Measurements from ENCODE around the gene GALE. TPM values are rescaled to one million over a fixed set of nuclear protein-coding genes. Genes with fewer than 3 reads are reported as not detected.

The GALE gene
- total and polyA plus RNA-seq, 2 donors (not counting 1 experiment from before 2014, with no cell fraction given) = 11.9 to 16.0 TPM

DNA sequence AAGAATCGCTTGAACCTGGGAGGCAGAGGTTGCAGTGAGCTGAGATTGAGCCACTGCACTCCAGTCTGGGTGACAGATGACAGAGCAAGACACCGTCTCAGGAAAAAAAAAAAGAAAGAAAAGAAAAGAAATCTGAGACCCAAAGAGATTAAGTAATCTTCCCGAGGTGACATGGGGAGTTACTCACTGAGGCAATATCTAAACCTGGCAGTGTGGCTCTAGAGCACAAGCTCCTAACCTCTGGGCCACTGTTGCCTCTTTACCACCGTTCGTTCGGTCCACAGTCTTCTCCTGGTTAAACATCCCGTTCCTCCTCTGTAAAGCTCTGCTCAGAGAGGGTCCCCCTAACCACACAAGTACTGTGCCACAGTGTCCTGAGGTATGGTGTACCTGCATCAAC is 23.2 kb upstream of the GALE start:
- H3K27ac ChIP-seq (ENCODE audit: insufficient read depth, low read length) = no peak overlapping the region
- H3K4me3 ChIP-seq (replicated peaks in 1 of 4; ENCODE audit: control extremely low read depth in 1 of 4, insufficient read depth in 1 of 4, low read depth in 3 of 4, low read length in 4 of 4) = peak overlapping the region; percentile 97 to 99 (median 98)
- H3K27me3 ChIP-seq (ENCODE audit: control insufficient read depth, insufficient read depth, low read length) = no peaks in the 10 kb centered on the region
- H3K4me2 ChIP-seq (ENCODE audit: extremely low read depth, insufficient read depth, low read length) = peak overlapping the region; percentile 97
- no peak overlapping the region for H3K9ac ChIP-seq (ENCODE audit: insufficient read depth, low read length)
- no peaks in the 10 kb centered on the region for H3K9me3 ChIP-seq (ENCODE audit: control insufficient read depth, insufficient read depth, low read depth, low read length)
- H4K20me1 ChIP-seq (ENCODE audit: control insufficient read depth, extremely low read depth, insufficient read depth, low read length) = no peaks in the 10 kb centered on the region
- H3K36me3 ChIP-seq (ENCODE audit: control insufficient read depth, insufficient read depth, low read length) = no peaks in the 10 kb centered on the region
- peaks cover 11% of the 10 kb centered on the region for H3K79me2 ChIP-seq (ENCODE audit: control insufficient read depth, insufficient read depth, low read length)
- no peak for TF ChIP-seq EZH2 (IDR thresholded peaks at IDR 0.05; ENCODE audit: low read length, missing control alignments)
- TF ChIP-seq, protein P1, sequence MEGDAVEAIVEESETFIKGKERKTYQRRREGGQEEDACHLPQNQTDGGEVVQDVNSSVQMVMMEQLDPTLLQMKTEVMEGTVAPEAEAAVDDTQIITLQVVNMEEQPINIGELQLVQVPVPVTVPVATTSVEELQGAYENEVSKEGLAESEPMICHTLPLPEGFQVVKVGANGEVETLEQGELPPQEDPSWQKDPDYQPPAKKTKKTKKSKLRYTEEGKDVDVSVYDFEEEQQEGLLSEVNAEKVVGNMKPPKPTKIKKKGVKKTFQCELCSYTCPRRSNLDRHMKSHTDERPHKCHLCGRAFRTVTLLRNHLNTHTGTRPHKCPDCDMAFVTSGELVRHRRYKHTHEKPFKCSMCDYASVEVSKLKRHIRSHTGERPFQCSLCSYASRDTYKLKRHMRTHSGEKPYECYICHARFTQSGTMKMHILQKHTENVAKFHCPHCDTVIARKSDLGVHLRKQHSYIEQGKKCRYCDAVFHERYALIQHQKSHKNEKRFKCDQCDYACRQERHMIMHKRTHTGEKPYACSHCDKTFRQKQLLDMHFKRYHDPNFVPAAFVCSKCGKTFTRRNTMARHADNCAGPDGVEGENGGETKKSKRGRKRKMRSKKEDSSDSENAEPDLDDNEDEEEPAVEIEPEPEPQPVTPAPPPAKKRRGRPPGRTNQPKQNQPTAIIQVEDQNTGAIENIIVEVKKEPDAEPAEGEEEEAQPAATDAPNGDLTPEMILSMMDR (conservative IDR thresholded peaks at IDR 0.05 in 1 of 2, IDR thresholded peaks at IDR 0.05 in 1 of 2; ENCODE audit: low read depth in 1 of 2, low read length in 2 of 2) = no peak
- H3K4me1 ChIP-seq (ENCODE audit: control insufficient read depth, extremely low read depth, insufficient read depth, low read length) = peaks cover 4% of the 10 kb centered on the region
- no peak for DNase-seq (ENCODE audit: low read depth in 2 of 2)
- no peak overlapping the region for H2AFZ ChIP-seq (ENCODE audit: low read length)

DNA sequence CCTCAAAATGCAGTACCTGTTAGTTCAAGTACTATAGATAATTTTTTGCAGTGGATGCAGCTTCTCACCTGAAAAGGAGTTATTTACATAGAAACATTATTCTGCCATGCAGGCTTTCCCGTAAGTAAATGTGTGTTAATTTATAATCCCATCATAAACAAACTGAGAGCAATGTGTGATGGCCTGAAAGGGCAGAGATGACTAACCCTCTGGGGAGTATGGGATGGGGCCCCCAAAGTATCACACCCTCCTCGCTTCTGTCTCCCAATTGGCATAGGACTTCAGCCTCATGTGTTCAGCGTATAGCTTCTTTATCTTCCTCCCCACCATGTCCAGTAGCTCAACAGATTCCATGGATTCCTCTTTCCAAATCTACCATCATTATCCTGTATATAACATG is 17.1 kb upstream of the GALE start:
- no peaks in the 10 kb centered on the region for H3K9me3 ChIP-seq (ENCODE audit: control insufficient read depth, insufficient read depth, low read depth, low read length)
- no peaks in the 10 kb centered on the region for H3K27me3 ChIP-seq (ENCODE audit: control insufficient read depth, insufficient read depth, low read length)
- H3K36me3 ChIP-seq (ENCODE audit: control insufficient read depth, insufficient read depth, low read length) = peaks cover 8% of the 10 kb centered on the region
- H2AFZ ChIP-seq (ENCODE audit: low read length) = no peak overlapping the region
- H3K79me2 ChIP-seq (ENCODE audit: control insufficient read depth, insufficient read depth, low read length) = no peaks in the 10 kb centered on the region
- no peak overlapping the region for H3K27ac ChIP-seq (ENCODE audit: insufficient read depth, low read length)
- no peak overlapping the region for H3K4me3 ChIP-seq (replicated peaks in 1 of 4; ENCODE audit: control extremely low read depth in 1 of 4, insufficient read depth in 1 of 4, low read depth in 3 of 4, low read length in 4 of 4)
- no peak for TF ChIP-seq EZH2 (IDR thresholded peaks at IDR 0.05; ENCODE audit: low read length, missing control alignments)
- TF ChIP-seq, protein P1 (conservative IDR thresholded peaks at IDR 0.05 in 1 of 2, IDR thresholded peaks at IDR 0.05 in 1 of 2; ENCODE audit: low read depth in 1 of 2, low read length in 2 of 2) = no peak
- H3K9ac ChIP-seq (ENCODE audit: insufficient read depth, low read length) = no peak overlapping the region
- DNase-seq (ENCODE audit: low read depth in 2 of 2) = no peak
- no peak overlapping the region for H3K4me2 ChIP-seq (ENCODE audit: extremely low read depth, insufficient read depth, low read length)
- no peaks in the 10 kb centered on the region for H3K4me1 ChIP-seq (ENCODE audit: control insufficient read depth, extremely low read depth, insufficient read depth, low read length)
- no peaks in the 10 kb centered on the region for H4K20me1 ChIP-seq (ENCODE audit: control insufficient read depth, extremely low read depth, insufficient read depth, low read length)

DNA sequence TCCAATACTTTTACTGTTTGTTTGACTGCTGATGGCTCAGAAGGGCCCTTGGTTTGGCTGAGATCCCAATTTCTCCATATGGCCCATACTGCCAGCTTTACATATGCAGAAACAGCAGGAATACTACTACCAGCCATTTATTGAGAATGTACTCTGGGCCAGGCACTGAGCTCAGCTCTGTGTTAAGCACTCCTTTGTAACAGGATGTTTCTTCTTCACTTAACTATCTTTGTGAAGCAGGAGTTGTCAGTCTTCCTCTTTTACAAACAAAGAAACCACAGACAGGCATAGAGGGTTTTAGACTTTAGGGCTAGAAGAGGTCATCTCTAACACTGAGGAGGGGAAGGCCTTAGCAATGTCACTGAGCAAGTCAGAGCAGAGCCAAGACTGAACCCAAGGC is 16.4 kb upstream of the GALE start:
- no peak for DNase-seq (ENCODE audit: low read depth in 2 of 2)
- Histone ChIP-seq H3K9ac (ENCODE audit: insufficient read depth, low read length) (no peak overlapping the region), H3K27me3 (ENCODE audit: control insufficient read depth, insufficient read depth, low read length) (no peaks in the 10 kb centered on the region), H3K4me2 (ENCODE audit: extremely low read depth, insufficient read depth, low read length) (no peak overlapping the region), H3K4me1 (ENCODE audit: control insufficient read depth, extremely low read depth, insufficient read depth, low read length) (no peaks in the 10 kb centered on the region), H3K9me3 (ENCODE audit: control insufficient read depth, insufficient read depth, low read depth, low read length) (no peaks in the 10 kb centered on the region), H3K4me3 (replicated peaks in 1 of 4; ENCODE audit: control extremely low read depth in 1 of 4, insufficient read depth in 1 of 4, low read depth in 3 of 4, low read length in 4 of 4) (no peak overlapping the region), H3K79me2 (ENCODE audit: control insufficient read depth, insufficient read depth, low read length) (no peaks in the 10 kb centered on the region), H2AFZ (ENCODE audit: low read length) (no peak overlapping the region), H4K20me1 (ENCODE audit: control insufficient read depth, extremely low read depth, insufficient read depth, low read length) (no peaks in the 10 kb centered on the region), H3K36me3 (ENCODE audit: control insufficient read depth, insufficient read depth, low read length) (peaks cover 8% of the 10 kb centered on the region), H3K27ac (ENCODE audit: insufficient read depth, low read length) (no peak overlapping the region)
- TF ChIP-seq, protein P1 (conservative IDR thresholded peaks at IDR 0.05 in 1 of 2, IDR thresholded peaks at IDR 0.05 in 1 of 2; ENCODE audit: low read depth in 1 of 2, low read length in 2 of 2) = no peak
- no peak for TF ChIP-seq EZH2 (IDR thresholded peaks at IDR 0.05; ENCODE audit: low read length, missing control alignments)
